ENCODE measurements around the gene ZNF534. TPM values are rescaled to one million over a fixed set of nuclear protein-coding genes. Genes with fewer than 3 reads are reported as not detected.

Gene ZNF534
- total and polyA plus RNA-seq, 9 of the 15 experiments (the other 6 are each of a cell fraction or from before 2014, with no cell fraction given), result 0.08 to 0.33 (median 0.22) TPM; not detected in 1

DNA sequence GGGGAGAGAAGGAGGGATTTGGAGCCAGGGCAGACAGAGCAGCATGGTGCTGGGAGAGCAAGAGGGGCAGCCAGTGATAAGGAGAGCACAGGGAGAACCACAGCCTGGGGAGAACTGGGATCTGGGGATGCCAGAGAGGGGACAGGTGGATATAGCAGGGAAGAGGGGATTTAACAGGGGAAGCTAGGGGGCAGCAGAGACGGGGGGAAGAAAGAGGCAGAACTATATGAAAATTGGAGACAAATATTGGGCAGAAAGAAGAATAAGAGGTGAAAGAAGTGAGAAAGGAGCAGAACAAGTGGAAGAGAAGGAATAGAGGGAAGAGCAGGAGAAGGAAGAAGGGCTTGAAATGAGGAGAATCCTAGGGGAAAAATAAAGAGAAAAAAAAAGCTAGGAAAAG, 37.8 kb upstream of the ZNF534 start:
- POLR2A ChIA-PET, result no interaction called here
- no CpG with 5 or more reads among the region's 1 CpG for WGBS (ENCODE audit: insufficient coverage, low coverage, missing lambda C conversion rate)
- ATAC-seq (no peak), DNase-seq (ENCODE audit: extremely low read depth in 1 of 4, low spot score in 3 of 4) (peak in 2 of 4 experiments; percentile 9 to 12), FAIRE-seq (no peak)
- Histone ChIP-seq H3K4me3 (no peak overlapping the region), H3K9ac (ENCODE audit: insufficient read depth in 1 of 2, low read depth in 2 of 2, low read length in 2 of 2) (no peak overlapping the region), H4K20me1 (replicated peaks; ENCODE audit: control insufficient read depth, insufficient read depth, low read length) (no peaks in the 10 kb centered on the region), H3K36me3 (ENCODE audit: control insufficient read depth, insufficient read depth, low read length) (no peaks in the 10 kb centered on the region), H3K9me3 (replicated peaks; ENCODE audit: control insufficient read depth, insufficient read depth, low read depth, low read length) (no peaks in the 10 kb centered on the region), H3K4me2 (ENCODE audit: insufficient read depth, low read length) (no peak overlapping the region), H2AFZ (ENCODE audit: low read depth, low read length) (no peak overlapping the region), H3K4me1 (replicated peaks in 1 of 2; ENCODE audit: control insufficient read depth in 2 of 2, insufficient read depth in 2 of 2, low read length in 2 of 2) (no peaks in the 10 kb centered on the region), H3K9me1 (ENCODE audit: control insufficient read depth, insufficient read depth, low read length) (no peaks in the 10 kb centered on the region), H3K27ac (ENCODE audit: extremely low read depth, low read depth, low read length) (no peak overlapping the region), H3K27me3 (ENCODE audit: control insufficient read depth in 2 of 2, insufficient read depth in 2 of 2, low read length in 2 of 2) (no peaks in the 10 kb centered on the region), H3K79me2 (ENCODE audit: control insufficient read depth, insufficient read depth, low read length) (no peaks in the 10 kb centered on the region)
- CTCF ChIA-PET (ENCODE audit: low intra/inter-chr PET ratio), result no interaction called here
- no TSS peak for BruUV-seq (replicated peaks)
- in situ Hi-C loops (cut with MboI) (no loop called here), intact Hi-C loops (cut with micrococcal nuclease) (no loop called here)
- TF ChIP-seq NUFIP1 (IDR thresholded peaks at IDR 0.05; ENCODE audit: partially characterized antibody) (no peak), RAD21 (CRISPR knock-in tag; conservative IDR thresholded peaks at IDR 0.05 in 1 of 2, IDR thresholded peaks at IDR 0.05 in 1 of 2) (peak in 1 of 2 experiments; percentile 52; a peak in 2 of 4 replicates), ARID2 (IDR thresholded peaks at IDR 0.05) (0 out of 2 replicates have a peak, but pooled peaks have one; percentile 22), NEUROD1 (IDR thresholded peaks at IDR 0.05; ENCODE audit: borderline replicate concordance, low read depth, low read length, partially characterized antibody) (no peak), MTA3 (IDR thresholded peaks at IDR 0.05; ENCODE audit: borderline replicate concordance) (no peak), NFE2L1 (tag; IDR thresholded peaks at IDR 0.05; ENCODE audit: borderline replicate concordance, low read depth) (no peak), THRAP3 (IDR thresholded peaks at IDR 0.05; ENCODE audit: borderline replicate concordance) (no peak)
- TF ChIP-seq, protein P1, sequence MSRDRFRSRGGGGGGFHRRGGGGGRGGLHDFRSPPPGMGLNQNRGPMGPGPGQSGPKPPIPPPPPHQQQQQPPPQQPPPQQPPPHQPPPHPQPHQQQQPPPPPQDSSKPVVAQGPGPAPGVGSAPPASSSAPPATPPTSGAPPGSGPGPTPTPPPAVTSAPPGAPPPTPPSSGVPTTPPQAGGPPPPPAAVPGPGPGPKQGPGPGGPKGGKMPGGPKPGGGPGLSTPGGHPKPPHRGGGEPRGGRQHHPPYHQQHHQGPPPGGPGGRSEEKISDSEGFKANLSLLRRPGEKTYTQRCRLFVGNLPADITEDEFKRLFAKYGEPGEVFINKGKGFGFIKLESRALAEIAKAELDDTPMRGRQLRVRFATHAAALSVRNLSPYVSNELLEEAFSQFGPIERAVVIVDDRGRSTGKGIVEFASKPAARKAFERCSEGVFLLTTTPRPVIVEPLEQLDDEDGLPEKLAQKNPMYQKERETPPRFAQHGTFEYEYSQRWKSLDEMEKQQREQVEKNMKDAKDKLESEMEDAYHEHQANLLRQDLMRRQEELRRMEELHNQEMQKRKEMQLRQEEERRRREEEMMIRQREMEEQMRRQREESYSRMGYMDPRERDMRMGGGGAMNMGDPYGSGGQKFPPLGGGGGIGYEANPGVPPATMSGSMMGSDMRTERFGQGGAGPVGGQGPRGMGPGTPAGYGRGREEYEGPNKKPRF (IDR thresholded peaks at IDR 0.05; ENCODE audit: low read depth, low read length), result no peak
- TF ChIP-seq, protein P2, sequence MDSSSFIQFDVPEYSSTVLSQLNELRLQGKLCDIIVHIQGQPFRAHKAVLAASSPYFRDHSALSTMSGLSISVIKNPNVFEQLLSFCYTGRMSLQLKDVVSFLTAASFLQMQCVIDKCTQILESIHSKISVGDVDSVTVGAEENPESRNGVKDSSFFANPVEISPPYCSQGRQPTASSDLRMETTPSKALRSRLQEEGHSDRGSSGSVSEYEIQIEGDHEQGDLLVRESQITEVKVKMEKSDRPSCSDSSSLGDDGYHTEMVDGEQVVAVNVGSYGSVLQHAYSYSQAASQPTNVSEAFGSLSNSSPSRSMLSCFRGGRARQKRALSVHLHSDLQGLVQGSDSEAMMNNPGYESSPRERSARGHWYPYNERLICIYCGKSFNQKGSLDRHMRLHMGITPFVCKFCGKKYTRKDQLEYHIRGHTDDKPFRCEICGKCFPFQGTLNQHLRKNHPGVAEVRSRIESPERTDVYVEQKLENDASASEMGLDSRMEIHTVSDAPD (CRISPR knock-in tag; IDR thresholded peaks at IDR 0.05), result no peak
- TF ChIP-seq, protein P3, sequence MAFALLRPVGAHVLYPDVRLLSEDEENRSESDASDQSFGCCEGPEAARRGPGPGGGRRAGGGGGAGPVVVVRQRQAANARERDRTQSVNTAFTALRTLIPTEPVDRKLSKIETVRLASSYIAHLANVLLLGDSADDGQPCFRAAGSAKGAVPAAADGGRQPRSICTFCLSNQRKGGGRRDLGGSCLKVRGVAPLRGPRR (CRISPR knock-in tag; IDR thresholded peaks at IDR 0.05), result no peak
- TF ChIP-seq, protein P4, sequence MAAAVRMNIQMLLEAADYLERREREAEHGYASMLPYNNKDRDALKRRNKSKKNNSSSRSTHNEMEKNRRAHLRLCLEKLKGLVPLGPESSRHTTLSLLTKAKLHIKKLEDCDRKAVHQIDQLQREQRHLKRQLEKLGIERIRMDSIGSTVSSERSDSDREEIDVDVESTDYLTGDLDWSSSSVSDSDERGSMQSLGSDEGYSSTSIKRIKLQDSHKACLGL (CRISPR knock-in tag; IDR thresholded peaks at IDR 0.05; ENCODE audit: borderline replicate concordance, poor library complexity, severe bottlenecking), result no peak
- TF ChIP-seq, protein P5, sequence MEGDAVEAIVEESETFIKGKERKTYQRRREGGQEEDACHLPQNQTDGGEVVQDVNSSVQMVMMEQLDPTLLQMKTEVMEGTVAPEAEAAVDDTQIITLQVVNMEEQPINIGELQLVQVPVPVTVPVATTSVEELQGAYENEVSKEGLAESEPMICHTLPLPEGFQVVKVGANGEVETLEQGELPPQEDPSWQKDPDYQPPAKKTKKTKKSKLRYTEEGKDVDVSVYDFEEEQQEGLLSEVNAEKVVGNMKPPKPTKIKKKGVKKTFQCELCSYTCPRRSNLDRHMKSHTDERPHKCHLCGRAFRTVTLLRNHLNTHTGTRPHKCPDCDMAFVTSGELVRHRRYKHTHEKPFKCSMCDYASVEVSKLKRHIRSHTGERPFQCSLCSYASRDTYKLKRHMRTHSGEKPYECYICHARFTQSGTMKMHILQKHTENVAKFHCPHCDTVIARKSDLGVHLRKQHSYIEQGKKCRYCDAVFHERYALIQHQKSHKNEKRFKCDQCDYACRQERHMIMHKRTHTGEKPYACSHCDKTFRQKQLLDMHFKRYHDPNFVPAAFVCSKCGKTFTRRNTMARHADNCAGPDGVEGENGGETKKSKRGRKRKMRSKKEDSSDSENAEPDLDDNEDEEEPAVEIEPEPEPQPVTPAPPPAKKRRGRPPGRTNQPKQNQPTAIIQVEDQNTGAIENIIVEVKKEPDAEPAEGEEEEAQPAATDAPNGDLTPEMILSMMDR (IDR thresholded peaks at IDR 0.05 in 2 of 3, conservative IDR thresholded peaks at IDR 0.05 in 1 of 3; ENCODE audit: insufficient read depth in 2 of 3, low read depth in 1 of 3, low read length in 3 of 3), result peak; percentile 8 to 36 (median 33); a peak in 2 of 6 replicates
- TF ChIP-seq, protein P6, sequence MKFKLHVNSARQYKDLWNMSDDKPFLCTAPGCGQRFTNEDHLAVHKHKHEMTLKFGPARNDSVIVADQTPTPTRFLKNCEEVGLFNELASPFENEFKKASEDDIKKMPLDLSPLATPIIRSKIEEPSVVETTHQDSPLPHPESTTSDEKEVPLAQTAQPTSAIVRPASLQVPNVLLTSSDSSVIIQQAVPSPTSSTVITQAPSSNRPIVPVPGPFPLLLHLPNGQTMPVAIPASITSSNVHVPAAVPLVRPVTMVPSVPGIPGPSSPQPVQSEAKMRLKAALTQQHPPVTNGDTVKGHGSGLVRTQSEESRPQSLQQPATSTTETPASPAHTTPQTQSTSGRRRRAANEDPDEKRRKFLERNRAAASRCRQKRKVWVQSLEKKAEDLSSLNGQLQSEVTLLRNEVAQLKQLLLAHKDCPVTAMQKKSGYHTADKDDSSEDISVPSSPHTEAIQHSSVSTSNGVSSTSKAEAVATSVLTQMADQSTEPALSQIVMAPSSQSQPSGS (CRISPR knock-in tag; IDR thresholded peaks at IDR 0.05), result no peak
